ENCODE results near the gene ONECUT2. TPM values are rescaled to one million over a fixed set of nuclear protein-coding genes. Genes with fewer than 3 reads are reported as not detected.
"Not testable (repeated sequence)": the region's sequence is repeated elsewhere in the genome, so short reads cannot be mapped to it uniquely, and the experiment has no call there.

ONECUT2 gene
- total RNA-seq: 0.46 and 0.48 TPM in 2 replicates

GRCh38 chr18:57434536-57435494 is at the start of gene ONECUT2:
TSS of gene ONECUT2 (plus strand) at chr18:57435374. CDS start at chr18:57435717, 343 bp downstream.
- DNase-seq (ENCODE audit: low read depth): peak; percentile 65
- TF ChIP-seq CTCF (IDR thresholded peaks at IDR 0.05; ENCODE audit: insufficient read depth, low read length, poor library complexity, severe bottlenecking): no peak
- peak within 1 kb of the TSS; percentile 46 for H3K4me3 ChIP-seq (ENCODE audit: low read depth, low read length)
- no peaks in the 10 kb centered on the region for H3K36me3 ChIP-seq (ENCODE audit: control insufficient read depth, insufficient read depth, low read length)
- H3K27me3 ChIP-seq (ENCODE audit: control insufficient read depth, insufficient read depth, low read length): peaks cover 90% of the 10 kb centered on the region

- Histone ChIP-seq H3K4me3 (ENCODE audit: low read depth, low read length) (no peak overlapping the region), H3K36me3 (ENCODE audit: control insufficient read depth, insufficient read depth, low read length) (no peaks in the 10 kb centered on the region), H3K27me3 (ENCODE audit: control insufficient read depth, insufficient read depth, low read length) (no peaks in the 10 kb centered on the region)
- TF ChIP-seq CTCF (IDR thresholded peaks at IDR 0.05; ENCODE audit: insufficient read depth, low read length, poor library complexity, severe bottlenecking): no peak
- DNase-seq (ENCODE audit: low read depth): no peak
These were observed 45.9 kb upstream of the ONECUT2 start for GRCh38 chr18:57389271-57389670.

- no peak for DNase-seq (ENCODE audit: low read depth)
- no peaks in the 10 kb centered on the region for H3K27me3 ChIP-seq (ENCODE audit: control insufficient read depth, insufficient read depth, low read length)
- TF ChIP-seq CTCF (IDR thresholded peaks at IDR 0.05; ENCODE audit: insufficient read depth, low read length, poor library complexity, severe bottlenecking): no peak
- no peaks in the 10 kb centered on the region for H3K36me3 ChIP-seq (ENCODE audit: control insufficient read depth, insufficient read depth, low read length)
- no peak overlapping the region for H3K4me3 ChIP-seq (ENCODE audit: low read depth, low read length)
These were observed 45.1 kb upstream of the ONECUT2 start for GRCh38 chr18:57390044-57390443.

GRCh38 chr18:57394749-57395148 is 40.4 kb upstream of the ONECUT2 start:
- not testable (repeated sequence) for DNase-seq (ENCODE audit: low read depth); H3K27me3 ChIP-seq (ENCODE audit: control insufficient read depth, insufficient read depth, low read length); H3K4me3 ChIP-seq (ENCODE audit: low read depth, low read length); H3K36me3 ChIP-seq (ENCODE audit: control insufficient read depth, insufficient read depth, low read length)

- not testable (repeated sequence) for H3K4me3 ChIP-seq (ENCODE audit: low read depth, low read length); H3K36me3 ChIP-seq (ENCODE audit: control insufficient read depth, insufficient read depth, low read length); H3K27me3 ChIP-seq (ENCODE audit: control insufficient read depth, insufficient read depth, low read length); DNase-seq (ENCODE audit: low read depth)
These were observed 38.3 kb upstream of the ONECUT2 start for GRCh38 chr18:57396831-57397230.

GRCh38 chr18:57397440-57398132 is 37.6 kb upstream of the ONECUT2 start:
- DNase-seq (ENCODE audit: low read depth): peak; percentile 14
- Histone ChIP-seq H3K4me3 (ENCODE audit: low read depth, low read length) (no peak overlapping the region), H3K27me3 (ENCODE audit: control insufficient read depth, insufficient read depth, low read length) (no peaks in the 10 kb centered on the region), H3K36me3 (ENCODE audit: control insufficient read depth, insufficient read depth, low read length) (no peaks in the 10 kb centered on the region)
- TF ChIP-seq CTCF (IDR thresholded peaks at IDR 0.05; ENCODE audit: insufficient read depth, low read length, poor library complexity, severe bottlenecking): no peak
